Vagina (tissue), 2 donors: ENCODE results near the gene PTPRN2.

Experiments
- CTCF ChIP-seq, 3 experiments: fragments of 450-650 bp in 2 of 3; fragments of 200-600 bp in 1 of 3; sonication (generic) in 1 of 3; IDR thresholded peaks; one replicate each; pipeline ENCODE4 v1.5.1; 2017 to 2019; ENCODE audit warnings: antibody characterized with exemption in 3 of 3, mild to moderate bottlenecking in 2 of 3, moderate library complexity in 2 of 3
- POLR2A ChIP-seq, 2 donors: fragments of 450-650 bp; IDR thresholded peaks; one replicate each; pipeline ENCODE4 v1.6.1; 2017; ENCODE audit warnings: antibody characterized with exemption in 2 of 2, mild to moderate bottlenecking in 2 of 2, moderate library complexity in 2 of 2
- POLR2AphosphoS5 ChIP-seq, 2 donors: sonication (generic); formaldehyde crosslinking; IDR thresholded peaks; one replicate each; pipeline ENCODE4 v1.9.0; 2017; ENCODE audit warnings: antibody characterized with exemption in 2 of 2, mild to moderate bottlenecking in 2 of 2, low read depth in 1 of 2; ENCODE audit not compliant: insufficient read depth in 1 of 2

DNA sequence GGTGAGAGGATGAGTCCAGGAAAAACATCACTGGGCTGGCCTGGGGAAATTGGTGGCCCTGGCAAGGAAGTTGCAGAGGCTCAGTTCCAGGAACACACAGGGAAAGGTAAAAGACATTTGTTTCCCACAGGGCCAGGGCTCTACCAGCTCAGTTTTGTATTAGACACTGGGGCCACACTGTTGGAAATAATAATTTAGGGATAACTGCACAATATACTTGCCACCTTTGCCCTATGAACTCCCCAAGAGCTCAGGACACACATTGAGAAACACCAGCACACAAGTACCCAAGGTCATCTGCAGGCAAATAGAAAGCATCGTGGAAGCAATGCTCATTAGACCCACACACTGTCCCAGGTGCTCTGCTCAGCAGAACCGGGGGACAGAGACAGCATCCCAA, 617.6 kb downstream of the PTPRN2 start:
- TF ChIP-seq POLR2A (IDR thresholded peaks at IDR 0.05): no peak
- no peak for TF ChIP-seq CTCF (IDR thresholded peaks at IDR 0.05)
- TF ChIP-seq POLR2AphosphoS5 (IDR thresholded peaks at IDR 0.05; ENCODE audit: insufficient read depth in 1 of 2, low read depth in 1 of 2): no peak
